ENCODE measurements around the gene PRKG1. TPM values are rescaled to one million over a fixed set of nuclear protein-coding genes. Genes with fewer than 3 reads are reported as not detected.
A peak's percentile ranks its signal among the peaks of the same experiment; 100 is the strongest.

PRKG1 gene
- total and polyA plus RNA-seq, 4 donors = 0.46 to 5.1 (median 1.5) TPM

GRCh38 chr10:51915031-51915542, 840.8 kb downstream of the PRKG1 start (continued):
- TF ChIP-seq ZBTB33 (IDR thresholded peaks at IDR 0.05) = no peak
- TF ChIP-seq CTCF (IDR thresholded peaks at IDR 0.05; ENCODE audit: low read depth, low read length, missing input control) = no peak
- no peak for TF ChIP-seq ATF3 (IDR thresholded peaks at IDR 0.05)

- H3K27me3 ChIP-seq (ENCODE audit: control insufficient read depth in 4 of 4, insufficient read depth in 4 of 4, low read length in 3 of 4) = peaks cover 0 to 3% (median 0%) of the 10 kb centered on the region in 4 donors
- H3K4me1 ChIP-seq (ENCODE audit: control insufficient read depth in 4 of 4, insufficient read depth in 4 of 4, low read length in 3 of 4) = no peaks in the 10 kb centered on the region
- no peaks in the 10 kb centered on the region for H3K9me3 ChIP-seq (ENCODE audit: control insufficient read depth in 4 of 4, low read length in 3 of 4)
- WGBS = 43% methylated on average over 2 of the region's 2 CpGs
- DNase-seq (ENCODE audit: low spot score) = no peak
- H3K27ac ChIP-seq (ENCODE audit: low read depth in 1 of 2, low read length in 2 of 2) = peak overlapping the region in 1 of 2 donors; percentile 3
- no peak for TF ChIP-seq REST (IDR thresholded peaks at IDR 0.05)
- no peak for TF ChIP-seq TAF1 (conservative IDR thresholded peaks at IDR 0.05)
- no peak for TF ChIP-seq SP1 (IDR thresholded peaks at IDR 0.05)
- no peak for TF ChIP-seq HNF4A (conservative IDR thresholded peaks at IDR 0.05)
- TF ChIP-seq ATF3 (IDR thresholded peaks at IDR 0.05) = no peak
- no peak for TF ChIP-seq NR2F2 (IDR thresholded peaks at IDR 0.05)
- TF ChIP-seq RXRA (IDR thresholded peaks at IDR 0.05) = no peak
- H3K4me3 ChIP-seq (ENCODE audit: low read depth in 1 of 3, low read length in 3 of 3) = no peak overlapping the region
- H3K36me3 ChIP-seq (ENCODE audit: control insufficient read depth in 4 of 4, insufficient read depth in 3 of 4, low read depth in 1 of 4, low read length in 3 of 4) = no peaks in the 10 kb centered on the region
- H3K9ac ChIP-seq (ENCODE audit: low read depth in 1 of 2, low read length in 2 of 2) = no peak overlapping the region
Measured at GRCh38 chr10:51918440-51918839, 844.2 kb downstream of the PRKG1 start.

GRCh38 chr10:51918884-51919325, 844.6 kb downstream of the PRKG1 start:
- peak overlapping the region in 1 of 2 donors; percentile 3 for H3K27ac ChIP-seq (ENCODE audit: low read depth in 1 of 2, low read length in 2 of 2)
- no peak for DNase-seq (ENCODE audit: low spot score)
- H3K4me3 ChIP-seq (ENCODE audit: low read depth in 1 of 3, low read length in 3 of 3) = no peak overlapping the region
- H3K9me3 ChIP-seq (ENCODE audit: control insufficient read depth in 4 of 4, low read length in 3 of 4) = no peaks in the 10 kb centered on the region
- no peak overlapping the region for H3K9ac ChIP-seq (ENCODE audit: low read depth in 1 of 2, low read length in 2 of 2)
- WGBS = 23% methylated on average over 5 of the region's 5 CpGs
- H3K4me1 ChIP-seq (ENCODE audit: control insufficient read depth in 4 of 4, insufficient read depth in 4 of 4, low read length in 3 of 4) = no peaks in the 10 kb centered on the region
- peaks cover 0 to 3% (median 0%) of the 10 kb centered on the region in 4 donors for H3K27me3 ChIP-seq (ENCODE audit: control insufficient read depth in 4 of 4, insufficient read depth in 4 of 4, low read length in 3 of 4)
- no peaks in the 10 kb centered on the region for H3K36me3 ChIP-seq (ENCODE audit: control insufficient read depth in 4 of 4, insufficient read depth in 3 of 4, low read depth in 1 of 4, low read length in 3 of 4)
- TF ChIP-seq JUND (IDR thresholded peaks at IDR 0.05) (no peak), RAD21 (IDR thresholded peaks at IDR 0.05) (peak in 1 of 2 donors; percentile 10), ATF3 (IDR thresholded peaks at IDR 0.05) (no peak), YY1 (IDR thresholded peaks at IDR 0.05) (no peak), FOXA2 (IDR thresholded peaks at IDR 0.05) (no peak), RXRA (IDR thresholded peaks at IDR 0.05) (peak in 1 of 2 donors; percentile 7), ZBTB33 (IDR thresholded peaks at IDR 0.05) (no peak), FOXA1 (IDR thresholded peaks at IDR 0.05) (no peak), REST (IDR thresholded peaks at IDR 0.05) (no peak), TAF1 (conservative IDR thresholded peaks at IDR 0.05) (no peak)
